ENCODE measurements around the gene LIMK1. TPM values are rescaled to one million over a fixed set of nuclear protein-coding genes. Genes with fewer than 3 reads are reported as not detected.

Gene LIMK1
- total and polyA plus RNA-seq, 2 of the 13 experiments (the other 11 are each of a cell fraction or from before 2014, with no cell fraction given): 8.9 to 18.8 TPM

GRCh38 chr7:74083928-74084721 is 521 bp downstream of the LIMK1 start (continued):
- no peak for TF ChIP-seq RXRA (CRISPR knock-in tag; IDR thresholded peaks at IDR 0.05)
- TF ChIP-seq GABPB1 (CRISPR knock-in tag; IDR thresholded peaks at IDR 0.05): peak; percentile 13; the same call in 1 of the 2 replicates
- TF ChIP-seq CBX5 (CRISPR knock-in tag; IDR thresholded peaks at IDR 0.05; ENCODE audit: borderline replicate concordance): no peak
- TF ChIP-seq HDAC1 (CRISPR knock-in tag; IDR thresholded peaks at IDR 0.05): peak; percentile 40; the same call in 1 of the 2 replicates
- TF ChIP-seq SNAI1 (CRISPR knock-in tag; IDR thresholded peaks at IDR 0.05; ENCODE audit: borderline replicate concordance): no peak
- TF ChIP-seq RXRB (CRISPR knock-in tag; IDR thresholded peaks at IDR 0.05; ENCODE audit: borderline replicate concordance): no peak
- TF ChIP-seq ZNF513 (CRISPR knock-in tag; conservative IDR thresholded peaks at IDR 0.05): no peak
- TF ChIP-seq SRF (IDR thresholded peaks at IDR 0.05; ENCODE audit: low read depth, low read length): no peak
- TF ChIP-seq ZFP91 (CRISPR knock-in tag; IDR thresholded peaks at IDR 0.05; ENCODE audit: borderline replicate concordance): no peak; the same call in 1 of the 2 replicates
- peak; percentile 49; the same call in 1 of the 2 replicates for TF ChIP-seq MAX (IDR thresholded peaks at IDR 0.05)
- peak; percentile 13 for TF ChIP-seq XRCC5 (optimal IDR thresholded peaks at IDR 0.05; ENCODE audit: low read length)
- TF ChIP-seq ARID4A (CRISPR knock-in tag; IDR thresholded peaks at IDR 0.05; ENCODE audit: borderline replicate concordance): peak; percentile 42
- peak; percentile 51; the same call in 1 of the 2 replicates for TF ChIP-seq ZNF605 (CRISPR knock-in tag; IDR thresholded peaks at IDR 0.05)
- no peak for TF ChIP-seq MXI1 (IDR thresholded peaks at IDR 0.05; ENCODE audit: borderline replicate concordance, low read depth, low read length)
- TF ChIP-seq MBNL3 (CRISPR knock-in tag; conservative IDR thresholded peaks at IDR 0.05): no peak
- TF ChIP-seq ZFX (CRISPR knock-in tag; IDR thresholded peaks at IDR 0.05; ENCODE audit: low read depth): no peak
- TF ChIP-seq ZNF850 (CRISPR knock-in tag; conservative IDR thresholded peaks at IDR 0.05): no peak
- 0 out of 2 replicates have a peak, but pooled peaks have one; percentile 28 for TF ChIP-seq RBFOX2 (IDR thresholded peaks at IDR 0.05; ENCODE audit: low read depth, low read length)
- TF ChIP-seq TEAD3 (CRISPR knock-in tag; optimal IDR thresholded peaks at IDR 0.05; ENCODE audit: borderline replicate concordance): peak; percentile 19
- TF ChIP-seq MXD1 (CRISPR knock-in tag; IDR thresholded peaks at IDR 0.05): 0 out of 2 replicates have a peak, but pooled peaks have one; percentile 34

All from HepG2 (cell line).